ENCODE data around the gene DNASE1L3.

Gene DNASE1L3

GRCh38 chr3:58175437-58176184 lies 35.2 kb downstream of the DNASE1L3 start:
- Histone ChIP-seq H3K27ac (ENCODE audit: low read depth, low read length, poor library complexity, severe bottlenecking) (no peak overlapping the region), H3K4me3 (ENCODE audit: low read depth, low read length, poor library complexity, severe bottlenecking) (no peak overlapping the region), H4K20me1 (ENCODE audit: insufficient read depth, low read length) (no peaks in the 10 kb centered on the region), H3K27me3 (ENCODE audit: insufficient read depth, low read length) (peaks cover 4% of the 10 kb centered on the region), H3K4me2 (ENCODE audit: low read length) (no peak overlapping the region), H3K9me2 (ENCODE audit: low read depth, low read length) (no peaks in the 10 kb centered on the region), H3K4me1 (ENCODE audit: insufficient read depth, low read length, severe bottlenecking) (peaks cover 5% of the 10 kb centered on the region), H3F3A (ENCODE audit: insufficient read depth, low read length) (no peaks in the 10 kb centered on the region), H3K36me3 (ENCODE audit: insufficient read depth, low read length) (no peaks in the 10 kb centered on the region), H2AFZ (ENCODE audit: low read length) (no peak overlapping the region), H3K9ac (ENCODE audit: low read length) (no peak overlapping the region), H3K79me2 (ENCODE audit: insufficient read depth, low read length) (no peaks in the 10 kb centered on the region), H3K9me3 (ENCODE audit: low read length) (no peaks in the 10 kb centered on the region)
- TF ChIP-seq CTCF (IDR thresholded peaks at IDR 0.05; ENCODE audit: low read length) (no peak), EZH2 (IDR thresholded peaks at IDR 0.05; ENCODE audit: borderline replicate concordance, low read length) (no peak)

- Histone ChIP-seq H3F3A (ENCODE audit: insufficient read depth, low read length) (no peaks in the 10 kb centered on the region), H3K36me3 (ENCODE audit: insufficient read depth, low read length) (no peaks in the 10 kb centered on the region), H3K27ac (ENCODE audit: low read depth, low read length, poor library complexity, severe bottlenecking) (no peak overlapping the region), H3K79me2 (ENCODE audit: insufficient read depth, low read length) (no peaks in the 10 kb centered on the region), H3K9ac (ENCODE audit: low read length) (no peak overlapping the region), H3K4me2 (ENCODE audit: low read length) (no peak overlapping the region), H4K20me1 (ENCODE audit: insufficient read depth, low read length) (no peaks in the 10 kb centered on the region), H3K9me3 (ENCODE audit: low read length) (no peaks in the 10 kb centered on the region), H2AFZ (ENCODE audit: low read length) (no peak overlapping the region), H3K4me1 (ENCODE audit: insufficient read depth, low read length, severe bottlenecking) (peaks cover 5% of the 10 kb centered on the region), H3K27me3 (ENCODE audit: insufficient read depth, low read length) (peaks cover 4% of the 10 kb centered on the region), H3K4me3 (ENCODE audit: low read depth, low read length, poor library complexity, severe bottlenecking) (no peak overlapping the region), H3K9me2 (ENCODE audit: low read depth, low read length) (no peaks in the 10 kb centered on the region)
- TF ChIP-seq EZH2 (IDR thresholded peaks at IDR 0.05; ENCODE audit: borderline replicate concordance, low read length) = no peak
- TF ChIP-seq CTCF (IDR thresholded peaks at IDR 0.05; ENCODE audit: low read length) = no peak
Observed at GRCh38 chr3:58175187-58175436, 35.7 kb downstream of the DNASE1L3 start.

- H3K4me2 ChIP-seq (ENCODE audit: low read length) = no peak overlapping the region
- H3K9me2 ChIP-seq (ENCODE audit: low read depth, low read length) = no peaks in the 10 kb centered on the region
- TF ChIP-seq EZH2 (IDR thresholded peaks at IDR 0.05; ENCODE audit: borderline replicate concordance, low read length) (no peak), CTCF (IDR thresholded peaks at IDR 0.05; ENCODE audit: low read length) (peak; percentile 74)
- H3K36me3 ChIP-seq (ENCODE audit: insufficient read depth, low read length) = no peaks in the 10 kb centered on the region
- no peaks in the 10 kb centered on the region for H3K9me3 ChIP-seq (ENCODE audit: low read length)
- peaks cover 2% of the 10 kb centered on the region for H3K27me3 ChIP-seq (ENCODE audit: insufficient read depth, low read length)
- no peaks in the 10 kb centered on the region for H3K79me2 ChIP-seq (ENCODE audit: insufficient read depth, low read length)
- no peaks in the 10 kb centered on the region for H4K20me1 ChIP-seq (ENCODE audit: insufficient read depth, low read length)
- no peak overlapping the region for H3K27ac ChIP-seq (ENCODE audit: low read depth, low read length, poor library complexity, severe bottlenecking)
- no peak overlapping the region for H2AFZ ChIP-seq (ENCODE audit: low read length)
- peaks cover 5% of the 10 kb centered on the region for H3K4me1 ChIP-seq (ENCODE audit: insufficient read depth, low read length, severe bottlenecking)
- H3K9ac ChIP-seq (ENCODE audit: low read length) = no peak overlapping the region
- no peak overlapping the region for H3K4me3 ChIP-seq (ENCODE audit: low read depth, low read length, poor library complexity, severe bottlenecking)
- no peaks in the 10 kb centered on the region for H3F3A ChIP-seq (ENCODE audit: insufficient read depth, low read length)
Observed at GRCh38 chr3:58173669-58174398, 36.9 kb downstream of the DNASE1L3 start.
